H9 (cell line): ENCODE results near the gene STOML3. TPM values are rescaled to one million over a fixed set of nuclear protein-coding genes. Genes with fewer than 3 reads are reported as not detected.

Experiments
- DNase-seq: peaks from one replicate; pipeline ENCODE4 v3.0.0-alpha.2; 2017
- H2AFZ ChIP-seq: one replicate; pipeline ENCODE4 v1.6.1; 2013; ENCODE audit warnings: mild to moderate bottlenecking, low read length, control low read depth, moderate library complexity
- H2AK5ac ChIP-seq: 2 replicates; pipeline ENCODE4 v1.6.1; 2013; ENCODE audit warnings: low read length, control low read depth, mixed read lengths; ENCODE audit not compliant: insufficient read length
- H2BK120ac ChIP-seq: one replicate; pipeline ENCODE4 v1.6.1; 2013; ENCODE audit warnings: low read depth, mild to moderate bottlenecking, low read length, control low read depth, inconsistent platforms; ENCODE audit not compliant: poor library complexity, severe bottlenecking
- H2BK12ac ChIP-seq: 2 replicates; pipeline ENCODE4 v1.6.1; 2013; ENCODE audit warnings: low read length, control low read depth, mixed read lengths, low read depth; ENCODE audit not compliant: insufficient read length
- H2BK15ac ChIP-seq: 2 replicates; pipeline ENCODE4 v1.6.1; 2013; ENCODE audit warnings: low read depth, low read length, control low read depth
- H2BK20ac ChIP-seq: one replicate; pipeline ENCODE4 v1.6.1; 2013; ENCODE audit warnings: low read depth, mild to moderate bottlenecking, low read length, control low read depth, inconsistent platforms; ENCODE audit not compliant: poor library complexity, severe bottlenecking
- H2BK5ac ChIP-seq: 2 replicates; pipeline ENCODE4 v1.6.1; 2013; ENCODE audit warnings: low read length, control low read depth, mixed read lengths; ENCODE audit not compliant: insufficient read length
- H3K14ac ChIP-seq: 2 replicates; pipeline ENCODE4 v1.6.1; 2013; ENCODE audit warnings: low read length, control low read depth; ENCODE audit not compliant: insufficient read depth
- H3K18ac ChIP-seq: 2 replicates; pipeline ENCODE4 v1.6.1; 2013; ENCODE audit warnings: low read depth, mild to moderate bottlenecking, mixed read lengths, low read length, control low read depth; ENCODE audit not compliant: insufficient read length
- H3K23ac ChIP-seq: 2 replicates; pipeline ENCODE4 v1.6.1; 2013; ENCODE audit warnings: low read length, control low read depth, mixed read lengths, low read depth; ENCODE audit not compliant: insufficient read length
- H3K23me2 ChIP-seq: 2 replicates; pipeline ENCODE4 v1.6.1; 2013; ENCODE audit warnings: low read depth, mild to moderate bottlenecking, mixed read lengths, low read length, control low read depth; ENCODE audit not compliant: insufficient read length, poor library complexity, severe bottlenecking
- H3K27ac ChIP-seq: 2 replicates; pipeline ENCODE4 v1.5.1; 2013; ENCODE audit warnings: low read length, control low read depth, mixed read lengths, low read depth; ENCODE audit not compliant: insufficient read length
- H3K27me3 ChIP-seq: 2 replicates; pipeline ENCODE4 v1.6.1; 2013; ENCODE audit warnings: low read length, control low read depth, inconsistent platforms; ENCODE audit not compliant: insufficient read depth
- H3K4ac ChIP-seq: 2 replicates; pipeline ENCODE4 v1.6.1; 2013; ENCODE audit warnings: low read depth, mild to moderate bottlenecking, control low read depth, inconsistent platforms, low read length, moderate library complexity
- H3K4me1 ChIP-seq: 2 replicates; pipeline ENCODE4 v1.6.1; 2013; ENCODE audit warnings: low read length, control low read depth, inconsistent platforms; ENCODE audit not compliant: insufficient read depth
- H3K4me2 ChIP-seq: 2 replicates; pipeline ENCODE4 v1.6.1; 2013; ENCODE audit warnings: low read length, control low read depth, mixed read lengths; ENCODE audit not compliant: insufficient read length, insufficient read depth
- H3K56ac ChIP-seq: 2 replicates; pipeline ENCODE4 v1.6.1; 2013; ENCODE audit warnings: low read depth, mild to moderate bottlenecking, mixed read lengths, low read length, control low read depth; ENCODE audit not compliant: insufficient read length
- H3K79me1 ChIP-seq: 2 replicates; pipeline ENCODE4 v1.6.1; 2013; ENCODE audit warnings: low read depth, mild to moderate bottlenecking, moderate library complexity, low read length, control low read depth, inconsistent platforms; ENCODE audit not compliant: insufficient read depth, poor library complexity, severe bottlenecking
- H3K79me2 ChIP-seq: 2 replicates; pipeline ENCODE4 v1.6.1; 2013; ENCODE audit warnings: low read length, control low read depth, inconsistent platforms; ENCODE audit not compliant: insufficient read depth
- H3K9ac ChIP-seq: 2 replicates; pipeline ENCODE4 v1.6.1; 2013; ENCODE audit warnings: low read length, control low read depth, mixed read lengths; ENCODE audit not compliant: insufficient read length; ENCODE audit errors: extremely low read depth
- H3K9me3 ChIP-seq: one replicate; pipeline ENCODE4 v1.6.1; 2013; ENCODE audit warnings: low read depth, low read length, inconsistent platforms; ENCODE audit not compliant: control insufficient read depth
- H3T11ph ChIP-seq: one replicate; pipeline ENCODE4 v1.6.1; 2013; ENCODE audit warnings: mild to moderate bottlenecking, low read length, control low read depth, inconsistent platforms
- H4K20me1 ChIP-seq: one replicate; pipeline ENCODE4 v1.6.1; 2013; ENCODE audit not compliant: control insufficient read depth, insufficient read length, insufficient read depth
- H4K5ac ChIP-seq: 2 replicates; pipeline ENCODE4 v1.6.1; 2013; ENCODE audit warnings: low read depth, mild to moderate bottlenecking, mixed read lengths, low read length, control low read depth; ENCODE audit not compliant: insufficient read length
- H4K8ac ChIP-seq: replicated peaks from 2 replicates; pipeline ENCODE4 v1.6.1; 2013; ENCODE audit warnings: low read length, control low read depth, mixed read lengths, low read depth; ENCODE audit not compliant: insufficient read length
- H4K91ac ChIP-seq: 2 replicates; pipeline ENCODE4 v1.6.1; 2013; ENCODE audit warnings: low read depth, mild to moderate bottlenecking, moderate library complexity, mixed read lengths, low read length, control low read depth; ENCODE audit not compliant: insufficient read length
- H3K27ac Mint-ChIP-seq, 3 experiments: 2 replicates in 2 of 3; 3 replicates in 1 of 3; pipeline ENCODE4 v1.8.0; 2020 to 2021; ENCODE audit warnings: mixed read lengths in 3 of 3, mild to moderate bottlenecking in 1 of 3, moderate library complexity in 1 of 3
- H3K27me3 Mint-ChIP-seq: 2 replicates; pipeline ENCODE4 v1.8.0; 2021; ENCODE audit warnings: low read depth, mild to moderate bottlenecking, moderate library complexity, mixed read lengths
- H3K36me3 Mint-ChIP-seq, 3 experiments: 2 replicates in 2 of 3; 3 replicates in 1 of 3; pipeline ENCODE4 v1.8.0; 2020 to 2021; ENCODE audit warnings: low read depth in 3 of 3, mixed read lengths in 3 of 3; ENCODE audit not compliant: insufficient read depth in 1 of 3
- H3K4me1 Mint-ChIP-seq, 2 experiments: 2 replicates each; pipeline ENCODE4 v1.8.0; 2020; ENCODE audit warnings: mixed read lengths in 2 of 2
- H3K4me3 Mint-ChIP-seq, 2 experiments: 2 replicates in 1 of 2; 3 replicates in 1 of 2; pipeline ENCODE4 v1.8.0; 2020 to 2021; ENCODE audit warnings: mild to moderate bottlenecking in 2 of 2, mixed read lengths in 2 of 2, moderate library complexity in 1 of 2
- H3K9me3 Mint-ChIP-seq, 2 experiments: 2 replicates in 1 of 2; 3 replicates in 1 of 2; pipeline ENCODE4 v1.8.0; 2020; ENCODE audit warnings: mild to moderate bottlenecking in 2 of 2, mixed read lengths in 2 of 2, moderate library complexity in 1 of 2
- CTCF ChIP-seq: fragments of 200-600 bp; sonication (generic); conservative IDR thresholded peaks from 3 replicates; pipeline ENCODE4 v1.8.0; 2021; ENCODE audit warnings: antibody characterized with exemption, mild to moderate bottlenecking
- WGBS: extraction: QIAGEN DNeasy Blood & Tissue Kit; methylation state at CpG from one replicate; pipeline ENCODE4 v1.1.7; 2013; ENCODE audit warnings: missing lambda C conversion rate, low lambda C conversion rate, mixed read lengths; ENCODE audit not compliant: insufficient read length; ENCODE audit errors: extremely low coverage; 5-methylcytosine and 5-hydroxymethylcytosine counted together
- total RNA-seq: library from RNA; stranded (reverse); gene quantifications from 2 replicates; pipeline ENCODE4 v1.2.1, GENCODE V29; 2021

The STOML3 gene
- total RNA-seq, 1 experiment from 2014 or later: not detected

GRCh38 chr13:39013462-39013861 is 22.8 kb upstream of the STOML3 start:
- Histone ChIP-seq H3K27ac (no peak overlapping the region), H3K9ac (no peak overlapping the region), H4K20me1 (no peaks in the 10 kb centered on the region), H3K9me3 (no peaks in the 10 kb centered on the region), H3K79me1 (no peaks in the 10 kb centered on the region), H2AK5ac (no peak overlapping the region), H3K4me2 (no peak overlapping the region), H3K4me1 (no peaks in the 10 kb centered on the region), H2BK12ac (no peak overlapping the region), H3K4ac (no peak overlapping the region), H4K8ac (no peak overlapping the region), H3K23me2 (no peaks in the 10 kb centered on the region), H4K5ac (no peak overlapping the region), H2BK15ac (no peak overlapping the region), H2AFZ (no peak overlapping the region), H3K23ac (no peak overlapping the region), H3K18ac (no peak overlapping the region), H3T11ph (no peak overlapping the region), H3K56ac (no peak overlapping the region), H3K79me2 (no peaks in the 10 kb centered on the region), H2BK5ac (no peak overlapping the region), H2BK20ac (no peak overlapping the region), H3K14ac (no peak overlapping the region), H3K27me3 (no peaks in the 10 kb centered on the region), H4K91ac (no peak overlapping the region), H2BK120ac (no peak overlapping the region)
- WGBS: no CpG with 5 or more reads among the region's 5 CpGs
- DNase-seq: no peak
- no peak overlapping the region for H3K4me3 Mint-ChIP-seq
- H3K36me3 Mint-ChIP-seq: peaks cover 42 to 76% (median 75%) of the 10 kb centered on the region in 3 experiments
- H3K27me3 Mint-ChIP-seq: no peaks in the 10 kb centered on the region
- no peak for TF ChIP-seq CTCF
- peak overlapping the region in 1 of 3 experiments; percentile 57; a peak in 3 of 7 replicates for H3K27ac Mint-ChIP-seq
- no peaks in the 10 kb centered on the region for H3K9me3 Mint-ChIP-seq
- H3K4me1 Mint-ChIP-seq: no peaks in the 10 kb centered on the region; a peak in 1 of 4 replicates
